ENCODE measurements around the gene PARVG. TPM values are rescaled to one million over a fixed set of nuclear protein-coding genes. Genes with fewer than 3 reads are reported as not detected.

Gene PARVG
- total and polyA plus RNA-seq, 10 of the 15 experiments (the other 5 are each of a cell fraction or from before 2014, with no cell fraction given), result 6.3 to 123 (median 71.9) TPM

GRCh38 chr22:44220727-44221680, 40.3 kb downstream of the PARVG start (continued):
- no peak for TF ChIP-seq BCL3 (IDR thresholded peaks at IDR 0.05; ENCODE audit: borderline replicate concordance, insufficient read depth, low read depth, low read length, poor library complexity, severe bottlenecking)
- TF ChIP-seq ZNF207 (IDR thresholded peaks at IDR 0.05; ENCODE audit: borderline replicate concordance), result no peak
- TF ChIP-seq RAD21 (IDR thresholded peaks at IDR 0.05; ENCODE audit: insufficient read depth, low read depth, low read length), result no peak
- no peak for TF ChIP-seq ATF7 (IDR thresholded peaks at IDR 0.05; ENCODE audit: low read depth)
- TF ChIP-seq SPI1 (IDR thresholded peaks at IDR 0.05; ENCODE audit: borderline replicate concordance, insufficient read depth, low read depth, low read length), result no peak
- no peak for TF ChIP-seq RELA (IDR thresholded peaks at IDR 0.05; ENCODE audit: borderline replicate concordance, partially characterized antibody)
- TF ChIP-seq GATAD2B (conservative IDR thresholded peaks at IDR 0.05; ENCODE audit: low read depth), result no peak
- TF ChIP-seq SMAD5 (IDR thresholded peaks at IDR 0.05; ENCODE audit: low read depth), result no peak
- TF ChIP-seq, protein P1, sequence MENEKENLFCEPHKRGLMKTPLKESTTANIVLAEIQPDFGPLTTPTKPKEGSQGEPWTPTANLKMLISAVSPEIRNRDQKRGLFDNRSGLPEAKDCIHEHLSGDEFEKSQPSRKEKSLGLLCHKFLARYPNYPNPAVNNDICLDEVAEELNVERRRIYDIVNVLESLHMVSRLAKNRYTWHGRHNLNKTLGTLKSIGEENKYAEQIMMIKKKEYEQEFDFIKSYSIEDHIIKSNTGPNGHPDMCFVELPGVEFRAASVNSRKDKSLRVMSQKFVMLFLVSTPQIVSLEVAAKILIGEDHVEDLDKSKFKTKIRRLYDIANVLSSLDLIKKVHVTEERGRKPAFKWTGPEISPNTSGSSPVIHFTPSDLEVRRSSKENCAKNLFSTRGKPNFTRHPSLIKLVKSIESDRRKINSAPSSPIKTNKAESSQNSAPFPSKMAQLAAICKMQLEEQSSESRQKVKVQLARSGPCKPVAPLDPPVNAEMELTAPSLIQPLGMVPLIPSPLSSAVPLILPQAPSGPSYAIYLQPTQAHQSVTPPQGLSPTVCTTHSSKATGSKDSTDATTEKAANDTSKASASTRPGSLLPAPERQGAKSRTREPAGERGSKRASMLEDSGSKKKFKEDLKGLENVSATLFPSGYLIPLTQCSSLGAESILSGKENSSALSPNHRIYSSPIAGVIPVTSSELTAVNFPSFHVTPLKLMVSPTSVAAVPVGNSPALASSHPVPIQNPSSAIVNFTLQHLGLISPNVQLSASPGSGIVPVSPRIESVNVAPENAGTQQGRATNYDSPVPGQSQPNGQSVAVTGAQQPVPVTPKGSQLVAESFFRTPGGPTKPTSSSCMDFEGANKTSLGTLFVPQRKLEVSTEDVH (IDR thresholded peaks at IDR 0.05; ENCODE audit: low read depth, partially characterized antibody), result no peak
- no peak for TF ChIP-seq GABPA (IDR thresholded peaks at IDR 0.05; ENCODE audit: low read depth)

All from GM12878 (cell line).